Panc1 (cell line): ENCODE measurements around the gene RGS18.

Experiments
- CTCF ChIP-seq: fragments of 450-650 bp; IDR thresholded peaks from 2 replicates; pipeline ENCODE4 v1.5.1; 2017; ENCODE audit warnings: mild to moderate bottlenecking
- POLR2AphosphoS5 ChIP-seq: IDR thresholded peaks from 2 replicates; pipeline ENCODE4 v1.6.1; 2012; ENCODE audit warnings: mild to moderate bottlenecking, low read depth, low read length, moderate library complexity

DNA sequence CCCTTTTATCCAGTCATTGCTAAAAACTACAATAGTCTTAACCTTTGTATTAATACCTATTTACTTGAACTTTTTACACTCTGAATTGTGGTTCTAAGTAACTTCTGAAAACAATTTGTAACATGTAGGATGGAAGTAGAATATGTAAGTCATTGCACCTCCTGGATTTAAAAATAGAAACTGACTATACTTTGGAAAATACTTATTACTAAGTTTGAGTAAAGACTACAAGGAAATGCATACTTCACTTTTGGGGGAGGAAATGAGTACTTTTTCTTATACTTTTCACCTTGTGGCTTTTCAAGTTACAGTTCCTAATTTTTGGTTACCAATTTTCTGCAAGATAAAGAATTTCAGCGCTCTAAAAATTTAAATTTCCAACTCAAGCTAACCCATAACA is 8.7 kb downstream of the RGS18 start:
- no peak for TF ChIP-seq POLR2AphosphoS5
- no peak for TF ChIP-seq CTCF
